OCI-LY3 (cell line): ENCODE data around the gene DDA1.

ENCODE experiments used
- EZH2phosphoT487 ChIP-seq: fragments of 200-600 bp; shearing (Covaris generic); IDR thresholded peaks from 2 replicates; pipeline ENCODE4 v1.6.1; 2018; ENCODE audit warnings: antibody characterized with exemption, mixed run types, low read depth
- TF ChIP-seq, protein P1 (sequence below): fragments of 200-600, 300-600 bp; sonication (generic); IDR thresholded peaks from 2 replicates; pipeline ENCODE4 v1.5.1; 2014; ENCODE audit warnings: antibody characterized with exemption, low read length, low read depth

- TF ChIP-seq, protein P1, sequence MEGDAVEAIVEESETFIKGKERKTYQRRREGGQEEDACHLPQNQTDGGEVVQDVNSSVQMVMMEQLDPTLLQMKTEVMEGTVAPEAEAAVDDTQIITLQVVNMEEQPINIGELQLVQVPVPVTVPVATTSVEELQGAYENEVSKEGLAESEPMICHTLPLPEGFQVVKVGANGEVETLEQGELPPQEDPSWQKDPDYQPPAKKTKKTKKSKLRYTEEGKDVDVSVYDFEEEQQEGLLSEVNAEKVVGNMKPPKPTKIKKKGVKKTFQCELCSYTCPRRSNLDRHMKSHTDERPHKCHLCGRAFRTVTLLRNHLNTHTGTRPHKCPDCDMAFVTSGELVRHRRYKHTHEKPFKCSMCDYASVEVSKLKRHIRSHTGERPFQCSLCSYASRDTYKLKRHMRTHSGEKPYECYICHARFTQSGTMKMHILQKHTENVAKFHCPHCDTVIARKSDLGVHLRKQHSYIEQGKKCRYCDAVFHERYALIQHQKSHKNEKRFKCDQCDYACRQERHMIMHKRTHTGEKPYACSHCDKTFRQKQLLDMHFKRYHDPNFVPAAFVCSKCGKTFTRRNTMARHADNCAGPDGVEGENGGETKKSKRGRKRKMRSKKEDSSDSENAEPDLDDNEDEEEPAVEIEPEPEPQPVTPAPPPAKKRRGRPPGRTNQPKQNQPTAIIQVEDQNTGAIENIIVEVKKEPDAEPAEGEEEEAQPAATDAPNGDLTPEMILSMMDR, result no peak
- no peak for TF ChIP-seq EZH2phosphoT487
Measured at GRCh38 chr19:17303940-17304267, 5.5 kb upstream of the DDA1 start.
